Lung (tissue), 12 donors: ENCODE results near the gene MMADHC. TPM values are rescaled to one million over a fixed set of nuclear protein-coding genes. Genes with fewer than 3 reads are reported as not detected.

Source experiments
- ATAC-seq: fragments of 200-7000 bp; cut with Tn5 transposase; one replicate; pipeline ENCODE4 v1.9.1; 2020; ENCODE audit warnings: moderate number of reproducible peaks; ENCODE audit not compliant: insufficient read depth, low FRiP score
- DNase-seq, 3 donors: peaks; one replicate each; pipeline ENCODE4 v3.0.0-alpha.2; 2013 to 2017
- H3K27ac ChIP-seq, 2 donors: one replicate each; pipeline ENCODE4 v1.5.1; 2013; ENCODE audit warnings: mild to moderate bottlenecking in 2 of 2, moderate library complexity in 2 of 2, control low read depth in 1 of 2, inconsistent platforms in 1 of 2, low read depth in 1 of 2, low read length in 1 of 2
- H3K27me3 ChIP-seq, 3 donors: one replicate each; pipeline ENCODE4 v1.5.1; 2013; ENCODE audit warnings: low read length in 2 of 3; ENCODE audit not compliant: control insufficient read depth in 3 of 3, insufficient read depth in 3 of 3
- H3K36me3 ChIP-seq, 4 donors: one replicate each; pipeline ENCODE4 v1.5.1; 2013; ENCODE audit warnings: low read length in 4 of 4, mild to moderate bottlenecking in 1 of 4, moderate library complexity in 1 of 4; ENCODE audit not compliant: control insufficient read depth in 4 of 4, insufficient read depth in 4 of 4
- H3K4me1 ChIP-seq, 5 donors: one replicate each; pipeline ENCODE4 v1.5.1; 2013; ENCODE audit warnings: low read length in 5 of 5, mild to moderate bottlenecking in 2 of 5, moderate library complexity in 1 of 5; ENCODE audit not compliant: control insufficient read depth in 5 of 5, insufficient read depth in 5 of 5
- H3K4me3 ChIP-seq: one replicate; pipeline ENCODE4 v1.5.1; 2013; ENCODE audit warnings: mild to moderate bottlenecking, control low read depth, moderate library complexity
- H3K9ac ChIP-seq, 2 donors: one replicate each; pipeline ENCODE4 v1.5.1; 2013; ENCODE audit warnings: low read length in 2 of 2, control low read depth in 1 of 2; ENCODE audit not compliant: insufficient read depth in 1 of 2
- H3K9me3 ChIP-seq, 4 donors: one replicate each; pipeline ENCODE4 v1.5.1; 2013; ENCODE audit warnings: low read length in 3 of 4, mild to moderate bottlenecking in 1 of 4, moderate library complexity in 1 of 4; ENCODE audit not compliant: control insufficient read depth in 4 of 4, insufficient read depth in 3 of 4
- CTCF ChIP-seq: IDR thresholded peaks from 2 replicates; pipeline ENCODE4 v1.5.1; 2012; ENCODE audit warnings: mild to moderate bottlenecking; ENCODE audit errors: control extremely low read depth, extremely low read depth
- WGBS, 2 donors: extraction: QIAGEN DNeasy Blood & Tissue Kit; methylation state at CpG; one replicate each; pipeline ENCODE4 v1.1.7; 2013; 5-methylcytosine and 5-hydroxymethylcytosine counted together
- polyA plus RNA-seq, 2 donors: library from polyadenylated mRNA; stranded (reverse); fragments of 200-250 nt; gene quantifications; one replicate each; pipeline ENCODE4 v1.2.1, GENCODE V29; 2013
- total RNA-seq, 2 donors: library from RNA; depleted of rRNA in 1 of 2; stranded (reverse); fragments of >200 nt in 1 of 2; gene quantifications; one replicate each; pipeline ENCODE4 v1.2.1, GENCODE V29; 2014 to 2021
- donor health status: control.
- donor health status: control.
- donor health status: Bipolar disorder and iron deficiency.
- donor health status: healthy.
- donor health status: DM: yes; HTN: yes; CAD: no.

The MMADHC gene
- total and polyA plus RNA-seq, 4 donors = 34.1 to 101 (median 78.7) TPM

- Histone ChIP-seq H3K36me3 (peaks cover 3 to 18% (median 10%) of the 10 kb centered on the region in 4 donors), H3K4me1 (peaks cover 0 to 13% (median 0%) of the 10 kb centered on the region in 5 donors), H3K27ac (no peak overlapping the region), H3K9me3 (no peaks in the 10 kb centered on the region), H3K27me3 (no peaks in the 10 kb centered on the region), H3K4me3 (no peak overlapping the region), H3K9ac (no peak overlapping the region)
- no peak for ATAC-seq
- WGBS, 2 donors = 49 to 61% methylated on average over 1 of the region's 1 CpG
- DNase-seq = no peak
- no peak for TF ChIP-seq CTCF
Observed at GRCh38 chr2:149564097-149564496, 23.5 kb downstream of the MMADHC start.

- WGBS, 2 donors = 22 to 57% methylated on average over 2 of the region's 2 CpGs
- no peaks in the 10 kb centered on the region for H3K9me3 ChIP-seq
- peak overlapping the region in 1 of 2 donors; percentile 69 for H3K9ac ChIP-seq
- H3K36me3 ChIP-seq = peaks cover 0 to 7% (median 0%) of the 10 kb centered on the region in 4 donors
- H3K4me1 ChIP-seq = peaks cover 0 to 13% (median 0%) of the 10 kb centered on the region in 5 donors
- TF ChIP-seq CTCF = no peak
- no peaks in the 10 kb centered on the region for H3K27me3 ChIP-seq
- H3K4me3 ChIP-seq = no peak overlapping the region
- ATAC-seq (peak; percentile 41), DNase-seq (peak in 2 of 3 donors; percentile 69)
- H3K27ac ChIP-seq = no peak overlapping the region
Observed at GRCh38 chr2:149562324-149562723, 25.3 kb downstream of the MMADHC start.

- TF ChIP-seq CTCF = peak; percentile 70
- ATAC-seq = no peak
- peak in 2 of 3 donors; percentile 68 to 76 for DNase-seq
Observed at GRCh38 chr2:149561309-149561926, 26.2 kb downstream of the MMADHC start.

More at GRCh38 chr2:149561309-149561926, 26.2 kb downstream of the MMADHC start:
- Histone ChIP-seq H3K27ac (no peak overlapping the region), H3K27me3 (no peaks in the 10 kb centered on the region), H3K9me3 (no peaks in the 10 kb centered on the region), H3K4me3 (no peak overlapping the region), H3K36me3 (no peaks in the 10 kb centered on the region), H3K9ac (no peak overlapping the region), H3K4me1 (peaks cover 0 to 13% (median 0%) of the 10 kb centered on the region in 5 donors)
